H1 (cell line): ENCODE measurements around the gene SERAC1. TPM values are rescaled to one million over a fixed set of nuclear protein-coding genes. Genes with fewer than 3 reads are reported as not detected.

Experiments
- CTCF ChIA-PET: fragments of 300-600 bp; sonication (Branson Sonifier 250); formaldehyde crosslinking; loops from one replicate; lab custom pipeline; 2021; ENCODE audit not compliant: partially characterized antibody; lab: Charles Lee
- POLR2A ChIA-PET: fragments of 300-600 bp; sonication (Branson Sonifier 250); formaldehyde crosslinking; loops from one replicate; lab custom pipeline; 2021; ENCODE audit warnings: inconsistent platforms; ENCODE audit not compliant: partially characterized antibody; lab: Charles Lee
- DNase-seq, 2 experiments: peaks; one replicate each; pipeline versions ENCODE4 v3.0.0 to v3.0.0-alpha.2; 2010 to 2022; ENCODE audit warnings: low spot score in 2 of 2, low read depth in 1 of 2, mixed read lengths in 1 of 2
- FAIRE-seq: peaks from 2 replicates; lab custom pipeline; 2011; peaks lifted over from hg19 to GRCh38; lab: Jason Lieb, UNC
- H2AFZ ChIP-seq: 2 replicates; pipeline ENCODE4 v1.8.1; 2012; ENCODE audit warnings: low read length, inconsistent platforms
- H2AK5ac ChIP-seq: 2 replicates; pipeline ENCODE4 v1.6.1; 2013; ENCODE audit warnings: low read depth, low read length
- H2BK120ac ChIP-seq: replicated peaks from 2 replicates; pipeline ENCODE3; 2013; ENCODE audit warnings: low read depth, low read length, inconsistent platforms
- H2BK12ac ChIP-seq: 2 replicates; pipeline ENCODE4 v1.6.1; 2013; ENCODE audit warnings: low read depth, low read length
- H2BK15ac ChIP-seq: 2 replicates; pipeline ENCODE4 v1.6.1; 2013; ENCODE audit warnings: low read length
- H2BK20ac ChIP-seq: 2 replicates; pipeline ENCODE4 v1.6.1; 2013; ENCODE audit warnings: low read length
- H2BK5ac ChIP-seq: 2 replicates; pipeline ENCODE4 v1.6.1; 2013; ENCODE audit warnings: low read depth, low read length
- H3K14ac ChIP-seq: 2 replicates; pipeline ENCODE4 v1.6.1; 2013; ENCODE audit warnings: inconsistent platforms; ENCODE audit not compliant: insufficient read length
- H3K18ac ChIP-seq: 2 replicates; pipeline ENCODE4 v1.6.1; 2013; ENCODE audit warnings: low read length; ENCODE audit errors: extremely low read depth
- H3K23ac ChIP-seq: 2 replicates; pipeline ENCODE4 v1.6.1; 2013; ENCODE audit warnings: inconsistent platforms; ENCODE audit not compliant: insufficient read length
- H3K23me2 ChIP-seq: 2 replicates; pipeline ENCODE4 v1.6.1; 2013; ENCODE audit warnings: low read depth, low read length
- H3K27ac ChIP-seq: 2 replicates; pipeline ENCODE4 v1.6.1; 2011; ENCODE audit warnings: low read depth, low read length, inconsistent platforms
- H3K27me3 ChIP-seq, 4 experiments: replicated peaks in 1 of 4; 1 replicate in 1 of 4; 2 replicates in 3 of 4; pipeline versions ENCODE4 v1.6.1 to v1.8.1; 2011 to 2013; ENCODE audit warnings: low read length in 3 of 4, mild to moderate bottlenecking in 3 of 4, inconsistent platforms in 2 of 4, mixed read lengths in 2 of 4, moderate library complexity in 1 of 4; ENCODE audit not compliant: control insufficient read depth in 3 of 4, insufficient read depth in 3 of 4; ENCODE audit errors: extremely low read depth in 1 of 4
- H3K36me3 ChIP-seq, 4 experiments: 2 replicates each; pipeline versions ENCODE4 v1.6.1 to v1.8.1; 2011 to 2013; ENCODE audit warnings: mild to moderate bottlenecking in 4 of 4, low read length in 3 of 4, moderate library complexity in 2 of 4, control low read depth in 1 of 4, inconsistent platforms in 1 of 4; ENCODE audit not compliant: insufficient read depth in 4 of 4, control insufficient read depth in 2 of 4
- H3K4ac ChIP-seq: replicated peaks from 2 replicates; pipeline ENCODE3; 2013; ENCODE audit warnings: low read length, low read depth, mixed read lengths, inconsistent platforms; ENCODE audit not compliant: insufficient read length
- H3K4me1 ChIP-seq, 4 experiments: replicated peaks in 1 of 4; 1 replicate in 1 of 4; 2 replicates in 3 of 4; pipeline versions ENCODE4 v1.6.1 to v1.8.1; 2011 to 2013; ENCODE audit warnings: low read length in 3 of 4, inconsistent platforms in 2 of 4, mixed read lengths in 1 of 4; ENCODE audit not compliant: insufficient read depth in 4 of 4, control insufficient read depth in 3 of 4
- H3K4me2 ChIP-seq, 2 experiments: 2 replicates each; pipeline versions ENCODE4 v1.6.1 to v1.8.1; 2011 to 2013; ENCODE audit warnings: low read depth in 2 of 2, low read length in 2 of 2, control low read depth in 1 of 2, inconsistent platforms in 1 of 2, mild to moderate bottlenecking in 1 of 2; ENCODE audit not compliant: insufficient read depth in 1 of 2
- H3K4me3 ChIP-seq, 4 experiments: fragments of 200-600, 300-600 bp in 1 of 4; sonication (generic), shearing (Covaris generic), sonication (Bioruptor Twin) in 1 of 4; 2 replicates each; pipeline versions ENCODE4 v1.5.1 to v1.8.1; 2011 to 2016; ENCODE audit warnings: low read length in 4 of 4, low read depth in 3 of 4, control low read depth in 2 of 4, inconsistent platforms in 2 of 4, mild to moderate bottlenecking in 2 of 4, mixed read lengths in 1 of 4, moderate library complexity in 1 of 4; ENCODE audit not compliant: insufficient read depth in 2 of 4; ENCODE audit errors: extremely low read depth in 1 of 4
- H3K56ac ChIP-seq: replicated peaks from 2 replicates; pipeline ENCODE3; 2013; ENCODE audit warnings: low read depth, mild to moderate bottlenecking, mixed read lengths, low read length, inconsistent platforms; ENCODE audit not compliant: insufficient read length
- H3K79me1 ChIP-seq: 2 replicates; pipeline ENCODE4 v1.6.1; 2013; ENCODE audit warnings: low read depth, low read length, control low read depth
- H3K79me2 ChIP-seq, 2 experiments: 2 replicates each; pipeline versions ENCODE4 v1.6.1 to v1.8.1; 2012 to 2013; ENCODE audit warnings: low read length in 2 of 2, mild to moderate bottlenecking in 2 of 2, inconsistent platforms in 1 of 2; ENCODE audit not compliant: insufficient read depth in 2 of 2, control insufficient read depth in 1 of 2
- H3K9ac ChIP-seq, 4 experiments: replicated peaks in 1 of 4; 1 replicate in 1 of 4; 2 replicates in 3 of 4; pipeline versions ENCODE4 v1.6.1 to v1.8.1; 2011 to 2013; ENCODE audit warnings: low read depth in 3 of 4, low read length in 3 of 4, control low read depth in 2 of 4, mild to moderate bottlenecking in 2 of 4, moderate library complexity in 2 of 4, inconsistent platforms in 1 of 4; ENCODE audit errors: extremely low read depth in 1 of 4
- H3K9me3 ChIP-seq, 2 experiments: 2 replicates each; pipeline versions ENCODE4 v1.6.1 to v1.8.1; 2012 to 2013; ENCODE audit warnings: mild to moderate bottlenecking in 2 of 2, moderate library complexity in 2 of 2, control low read depth in 1 of 2, inconsistent platforms in 1 of 2, low read depth in 1 of 2, low read length in 1 of 2, mixed read lengths in 1 of 2; ENCODE audit not compliant: insufficient read depth in 2 of 2
- H4K20me1 ChIP-seq, 2 experiments: replicated peaks in 1 of 2; 2 replicates each; pipeline versions ENCODE3 to v1.8.1; 2011 to 2013; ENCODE audit warnings: inconsistent platforms in 2 of 2, low read length in 2 of 2, mild to moderate bottlenecking in 1 of 2; ENCODE audit not compliant: insufficient read depth in 2 of 2, control insufficient read depth in 1 of 2
- H4K5ac ChIP-seq: 2 replicates; pipeline ENCODE4 v1.6.1; 2013; ENCODE audit warnings: low read length, low read depth, mixed read lengths, inconsistent platforms; ENCODE audit not compliant: insufficient read length
- H4K8ac ChIP-seq: 2 replicates; pipeline ENCODE4 v1.8.0; 2013; ENCODE audit warnings: mild to moderate bottlenecking, moderate library complexity, low read length, inconsistent platforms; ENCODE audit not compliant: insufficient read depth; ENCODE audit errors: extremely low read depth
- H4K91ac ChIP-seq: replicated peaks from 2 replicates; pipeline ENCODE3; 2013; ENCODE audit warnings: low read length, mixed read lengths, inconsistent platforms; ENCODE audit not compliant: insufficient read length
- ASH2L ChIP-seq: fragments of 200-600, 300-600 bp; sonication (generic); IDR thresholded peaks from one replicate; pipeline ENCODE4 v1.7.1; 2017; ENCODE audit warnings: low read length
- BRCA1 ChIP-seq: IDR thresholded peaks from 2 replicates; pipeline ENCODE4 v1.6.1; 2012; ENCODE audit warnings: low read depth, low read length, improper control_type of control experiment
- CHD1 ChIP-seq: IDR thresholded peaks from 2 replicates; pipeline ENCODE4 v1.6.1; 2012; ENCODE audit warnings: low read depth, low read length, improper control_type of control experiment
- FOSL1 ChIP-seq: IDR thresholded peaks from 2 replicates; pipeline ENCODE4 v1.6.1; 2011; ENCODE audit warnings: mild to moderate bottlenecking, low read depth, low read length, moderate library complexity; ENCODE audit not compliant: insufficient read depth
- WGBS, 2 experiments: shearing (Covaris generic) in 1 of 2; methylation state at CpG; one replicate each; pipeline versions ENCODE4 v1.1.6 to v1.1.7; 2013 to 2015; ENCODE audit warnings: low lambda C conversion rate in 2 of 2, mixed read lengths in 2 of 2, inconsistent platforms in 1 of 2, low coverage in 1 of 2, missing lambda C conversion rate in 1 of 2; ENCODE audit not compliant: insufficient replicate concordance in 2 of 2, insufficient coverage in 1 of 2, insufficient read length in 1 of 2; ENCODE audit errors: extremely low coverage in 1 of 2, missing lambda C conversion rate in 1 of 2; 5-methylcytosine and 5-hydroxymethylcytosine counted together
- polyA plus RNA-seq, 7 experiments: library from polyadenylated mRNA; depleted of rRNA in 3 of 7; stranded (reverse) in 5 of 7; unstranded in 2 of 7; fragments of >200 nt in 5 of 7; fragments of 200-250 nt in 2 of 7; gene quantifications; 1 replicate in 5 of 7; 2 replicates in 1 of 7; 4 replicates in 1 of 7; pipeline versions ENCODE4 v1.2.1 to v1.2.3, GENCODE V29; 2011 to 2013; ENCODE audit warnings: missing spikeins in 2 of 7, mixed read lengths in 2 of 7
- total RNA-seq: library from RNA; stranded (reverse); fragmentation: NEBNext Ultra II Directional; extraction: Animal tissue kit (Norgen Biotek cat#: 25700); gene quantifications from 2 replicates; pipeline ENCODE4 v1.2.1, GENCODE V29; 2021
- TF ChIP-seq, protein P1 (sequence below), 3 experiments: IDR thresholded peaks; 1 replicate in 2 of 3; 2 replicates in 1 of 3; pipeline versions ENCODE4 v1.5.1 to v1.6.1; 2011; ENCODE audit warnings: low read length in 3 of 3, mild to moderate bottlenecking in 3 of 3, inconsistent platforms in 2 of 3, low read depth in 1 of 3, moderate library complexity in 1 of 3; ENCODE audit not compliant: insufficient read depth in 1 of 3; ENCODE audit errors: control extremely low read depth in 1 of 3

Gene SERAC1
- total and polyA plus RNA-seq, 2 of the 8 experiments (the other 6 are each of a cell fraction or from before 2014, with no cell fraction given): 7.3 to 9.0 TPM

DNA sequence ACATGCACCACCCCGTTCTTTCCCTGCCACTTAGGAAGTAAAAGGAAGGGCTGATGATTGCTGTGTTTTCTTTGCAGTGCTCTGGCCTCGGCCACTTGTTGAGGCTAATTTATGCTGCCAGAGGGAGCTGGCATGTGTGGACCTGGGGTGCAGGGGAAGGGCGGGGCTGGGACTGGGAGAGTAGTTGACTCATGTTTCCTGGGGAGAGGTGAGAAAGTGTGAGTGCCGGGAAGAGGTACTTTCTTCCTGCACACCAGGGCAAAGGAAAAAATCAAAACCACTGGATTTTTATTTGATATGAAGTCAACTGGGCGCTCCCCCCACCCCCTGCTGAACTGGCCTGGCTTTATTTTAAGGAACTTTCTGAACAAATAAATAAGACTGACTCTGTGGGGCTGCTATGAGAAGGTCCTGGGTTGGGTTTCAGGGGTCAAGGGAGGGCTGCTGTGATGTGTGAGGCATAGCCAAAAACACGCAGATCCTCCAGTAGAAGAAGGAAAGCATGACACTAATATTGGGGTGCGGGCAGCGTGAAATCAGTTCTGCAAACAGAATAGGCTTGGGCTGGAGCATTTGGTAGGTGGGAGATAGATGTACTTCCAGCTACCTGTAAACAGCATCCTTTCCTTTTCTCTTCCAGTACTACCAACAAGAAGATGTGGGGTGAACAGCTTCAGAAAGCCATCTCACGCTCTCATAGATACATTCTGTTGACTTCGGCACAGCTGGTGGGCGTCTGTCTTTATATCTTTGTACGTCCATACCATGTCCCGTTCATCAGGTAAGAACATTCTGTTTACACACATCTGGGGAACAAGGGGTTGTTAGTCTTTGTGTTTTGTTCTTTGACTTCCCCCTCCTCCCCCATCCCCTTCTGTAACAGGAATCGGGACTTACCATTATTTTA is 98.9 kb downstream of the SERAC1 start:
- no peak for FAIRE-seq
- Histone ChIP-seq H3K36me3 (peaks cover 0 to 2% (median under 1%) of the 10 kb centered on the region in 4 experiments; a peak in 1 of 8 replicates), H2AK5ac (no peak overlapping the region), H2BK15ac (peak overlapping the region; percentile 81; the same call in 1 of the 2 replicates), H2AFZ (no peak overlapping the region), H2BK12ac (no peak overlapping the region), H4K5ac (no peak overlapping the region), H4K91ac (no peak overlapping the region), H3K9me3 (no peaks in the 10 kb centered on the region), H2BK5ac (no peak overlapping the region), H4K20me1 (peaks cover 0 to 2% of the 10 kb centered on the region in 2 experiments), H3K56ac (no peak overlapping the region), H3K23me2 (no peaks in the 10 kb centered on the region; the same call in 1 of the 2 replicates), H2BK120ac (no peak overlapping the region), H4K8ac (no peak overlapping the region; the same call in 1 of the 2 replicates), H3K4me2 (no peak overlapping the region)
- POLR2A ChIA-PET: interaction anchor here (1.8 kb wide), 1 partner anchor 11 kb away, joined by 5 read pairs; no protein-coding TSS in a partner anchor
- no peak for DNase-seq
- WGBS, 2 experiments: 88% methylated on average over 14 of the region's 14 CpGs; no CpG with 5 or more reads in 1 of the 2 experiments
- no peak for TF ChIP-seq ASH2L
- no peak for TF ChIP-seq FOSL1
- TF ChIP-seq BRCA1: no peak
- TF ChIP-seq, protein P1, sequence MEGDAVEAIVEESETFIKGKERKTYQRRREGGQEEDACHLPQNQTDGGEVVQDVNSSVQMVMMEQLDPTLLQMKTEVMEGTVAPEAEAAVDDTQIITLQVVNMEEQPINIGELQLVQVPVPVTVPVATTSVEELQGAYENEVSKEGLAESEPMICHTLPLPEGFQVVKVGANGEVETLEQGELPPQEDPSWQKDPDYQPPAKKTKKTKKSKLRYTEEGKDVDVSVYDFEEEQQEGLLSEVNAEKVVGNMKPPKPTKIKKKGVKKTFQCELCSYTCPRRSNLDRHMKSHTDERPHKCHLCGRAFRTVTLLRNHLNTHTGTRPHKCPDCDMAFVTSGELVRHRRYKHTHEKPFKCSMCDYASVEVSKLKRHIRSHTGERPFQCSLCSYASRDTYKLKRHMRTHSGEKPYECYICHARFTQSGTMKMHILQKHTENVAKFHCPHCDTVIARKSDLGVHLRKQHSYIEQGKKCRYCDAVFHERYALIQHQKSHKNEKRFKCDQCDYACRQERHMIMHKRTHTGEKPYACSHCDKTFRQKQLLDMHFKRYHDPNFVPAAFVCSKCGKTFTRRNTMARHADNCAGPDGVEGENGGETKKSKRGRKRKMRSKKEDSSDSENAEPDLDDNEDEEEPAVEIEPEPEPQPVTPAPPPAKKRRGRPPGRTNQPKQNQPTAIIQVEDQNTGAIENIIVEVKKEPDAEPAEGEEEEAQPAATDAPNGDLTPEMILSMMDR (IDR thresholded peaks at IDR 0.05; ENCODE audit: control extremely low read depth in 1 of 3, insufficient read depth in 1 of 3, low read depth in 1 of 3, low read length in 3 of 3): no peak
- TF ChIP-seq CHD1: no peak
- TF ChIP-seq, all 59 proteins: peak for 0
- CTCF ChIA-PET: interaction anchor here (0.7 to 7.8 kb wide), 11 partner anchors 7 to 313 kb away, joined by 3 to 54 read pairs (median 3); no protein-coding TSS in a partner anchor
- H3K79me1 ChIP-seq: no peaks in the 10 kb centered on the region
- H3K79me2 ChIP-seq: no peaks in the 10 kb centered on the region
- no peak overlapping the region for H3K14ac ChIP-seq
- no peak overlapping the region for H3K9ac ChIP-seq
- no peaks in the 10 kb centered on the region for H3K27me3 ChIP-seq
- peaks cover 0 to 1% (median 0%) of the 10 kb centered on the region in 4 experiments; a peak in 2 of 7 replicates for H3K4me1 ChIP-seq
- H3K4ac ChIP-seq: no peak overlapping the region
- H3K27ac ChIP-seq: no peak overlapping the region
- H3K18ac ChIP-seq: no peak overlapping the region
- H3K23ac ChIP-seq: no peak overlapping the region
- no peak overlapping the region for H2BK20ac ChIP-seq
- H3K4me3 ChIP-seq: no peak overlapping the region
